PC-9 (cell line): ENCODE data around the gene TRANK1. TPM values are rescaled to one million over a fixed set of nuclear protein-coding genes. Genes with fewer than 3 reads are reported as not detected.
"Not testable (repeated sequence)": the region's sequence is repeated elsewhere in the genome, so short reads cannot be mapped to it uniquely, and the experiment has no call there.

Experiments used
- BruUV-seq: library from RNA; stranded (reverse); fragments of 400-500 nt; replicated peaks from 2 replicates; lab custom pipeline; 2021; lab: Mats Ljungman, UMichigan
- CTCF ChIA-PET: fragments of 300-600 bp; sonication (Branson Sonifier 250); formaldehyde crosslinking; loops from one replicate; lab custom pipeline; 2022; ENCODE audit warnings: antibody characterized with exemption; lab: Charles Lee
- POLR2A ChIA-PET: fragments of 300-600 bp; sonication (Branson Sonifier 250); formaldehyde crosslinking; loops from one replicate; lab custom pipeline; 2022; ENCODE audit warnings: antibody characterized with exemption; ENCODE audit not compliant: unreplicated experiment; lab: Charles Lee
- DNase-seq, 2 experiments: peaks; one replicate each; pipeline versions ENCODE4 v3.0.0 to v3.0.0-alpha.2; 2015 to 2022; ENCODE audit warnings: mixed read lengths in 1 of 2
- H2AFZ ChIP-seq: fragments of 200-600 bp; sonication (generic); 2 replicates; pipeline ENCODE4 v1.8.1; 2017; ENCODE audit warnings: antibody characterized with exemption
- H3F3A ChIP-seq: fragments of 200-600 bp; sonication (generic); 2 replicates; pipeline ENCODE4 v1.8.1; 2017; ENCODE audit warnings: antibody characterized with exemption, mild to moderate bottlenecking, low read depth; ENCODE audit not compliant: insufficient read depth
- H3K27ac ChIP-seq: fragments of 200-600 bp; sonication (generic); 2 replicates; pipeline ENCODE4 v1.6.1; 2016; ENCODE audit warnings: mixed run types
- H3K27me3 ChIP-seq: fragments of 200-600 bp; sonication (generic); 2 replicates; pipeline ENCODE4 v1.6.1; 2016; ENCODE audit warnings: low read depth, mixed run types; ENCODE audit not compliant: insufficient read depth
- H3K36me3 ChIP-seq: fragments of 200-600 bp; sonication (generic); 2 replicates; pipeline ENCODE4 v1.6.1; 2016; ENCODE audit warnings: low read depth, mixed run types
- H3K4me1 ChIP-seq: fragments of 200-600 bp; sonication (generic); replicated peaks from 2 replicates; pipeline ENCODE4 v1.6.1; 2016; ENCODE audit warnings: mixed run types; ENCODE audit not compliant: insufficient read depth
- H3K4me2 ChIP-seq: fragments of 200-600 bp; sonication (generic); 2 replicates; pipeline ENCODE4 v1.6.1; 2017; ENCODE audit warnings: mixed run types
- H3K4me3 ChIP-seq: fragments of 200-600 bp; sonication (generic); 2 replicates; pipeline ENCODE4 v1.6.1; 2016; ENCODE audit warnings: mixed run types
- H3K79me2 ChIP-seq: fragments of 200-600 bp; sonication (generic); 2 replicates; pipeline ENCODE4 v1.6.1; 2017; ENCODE audit warnings: low read depth, mixed run types
- H3K9me2 ChIP-seq: fragments of 200-600 bp; sonication (generic); 2 replicates; pipeline ENCODE4 v1.8.1; 2017; ENCODE audit warnings: mild to moderate bottlenecking; ENCODE audit not compliant: insufficient read depth
- H3K9me3 ChIP-seq: fragments of 200-600 bp; sonication (generic); 2 replicates; pipeline ENCODE4 v1.8.1; 2016; ENCODE audit warnings: low read depth; ENCODE audit not compliant: insufficient read depth
- H4K20me1 ChIP-seq: fragments of 200-600 bp; sonication (generic); 2 replicates; pipeline ENCODE4 v1.8.1; 2017; ENCODE audit not compliant: insufficient read depth
- CTCF ChIP-seq: fragments of 200-600 bp; sonication (generic); conservative IDR thresholded peaks from 2 replicates; pipeline ENCODE4 v1.6.1; 2017; ENCODE audit warnings: mixed run types, antibody characterized with exemption, mild to moderate bottlenecking, moderate library complexity
- EZH2 ChIP-seq: fragments of 200-600 bp; sonication (generic); IDR thresholded peaks from 2 replicates; pipeline ENCODE4 v1.8.0; 2017; ENCODE audit warnings: antibody characterized with exemption, low read depth
- intact Hi-C: fragments of 100-400 bp; cut with micrococcal nuclease; formaldehyde crosslinking; loops from one replicate; pipeline ENCODE4 v1.10.0; 2022; ENCODE audit not compliant: unreplicated experiment
- total RNA-seq: library from RNA; stranded (reverse); gene quantifications from 2 replicates; pipeline ENCODE4 v1.2.3, GENCODE V29; 2021

Gene TRANK1
- total RNA-seq, 1 experiment from 2014 or later: 12.1 TPM

GRCh38 chr3:36954452-36955134 lies 9.7 kb upstream of the TRANK1 start:
- intact Hi-C loops: loop anchor here (10.0 kb wide), 1 partner anchor 990 kb away; no protein-coding TSS in a partner anchor
- Histone ChIP-seq H3K4me1 (no peaks in the 10 kb centered on the region), H3F3A (no peaks in the 10 kb centered on the region), H4K20me1 (no peaks in the 10 kb centered on the region), H3K9me2 (no peaks in the 10 kb centered on the region), H3K36me3 (no peaks in the 10 kb centered on the region), H3K4me3 (no peak overlapping the region), H3K79me2 (no peaks in the 10 kb centered on the region), H3K27ac (no peak overlapping the region), H3K27me3 (no peaks in the 10 kb centered on the region), H3K9me3 (no peaks in the 10 kb centered on the region), H3K4me2 (no peak overlapping the region), H2AFZ (no peak overlapping the region)
- ChIA-PET CTCF (interaction anchor here (0.6 kb wide), 1 partner anchor 37 kb away, joined by 6 read pairs; no protein-coding TSS in a partner anchor), POLR2A (interaction anchor here (0.6 kb wide), 1 partner anchor 518 kb away, joined by 4 read pairs; no protein-coding TSS in a partner anchor)
- no peak for DNase-seq
- BruUV-seq: no TSS peak
- no peak for TF ChIP-seq EZH2
- TF ChIP-seq CTCF: no peak

- H3K9me3 ChIP-seq, POLR2A ChIA-PET, H3K4me2 ChIP-seq, H3K4me1 ChIP-seq, CTCF ChIA-PET, H3F3A ChIP-seq, intact Hi-C loops, H3K27ac ChIP-seq, H2AFZ ChIP-seq, H4K20me1 ChIP-seq, DNase-seq, H3K9me2 ChIP-seq, H3K36me3 ChIP-seq, H3K79me2 ChIP-seq, BruUV-seq, H3K4me3 ChIP-seq: not testable (repeated sequence)
- H3K27me3 ChIP-seq: peaks cover 16% of the 10 kb centered on the region
These were observed 3.0 kb upstream of the TRANK1 start for GRCh38 chr3:36947814-36948213.

- H3K9me2 ChIP-seq: no peaks in the 10 kb centered on the region
- H3K4me2 ChIP-seq: no peak overlapping the region
- ChIA-PET CTCF (interaction anchor here (0.6 kb wide), 1 partner anchor 43 kb away, joined by 3 read pairs; no protein-coding TSS in a partner anchor), POLR2A (no interaction called here)
- BruUV-seq: no TSS peak
- no peak overlapping the region for H3K27ac ChIP-seq
- no peak for DNase-seq
- no peaks in the 10 kb centered on the region for H3F3A ChIP-seq
- no peaks in the 10 kb centered on the region for H4K20me1 ChIP-seq
- H3K27me3 ChIP-seq: peaks cover 20% of the 10 kb centered on the region
- H3K4me1 ChIP-seq: no peaks in the 10 kb centered on the region
- no peaks in the 10 kb centered on the region for H3K9me3 ChIP-seq
- TF ChIP-seq EZH2 (no peak), CTCF (no peak)
- intact Hi-C loops: no loop called here
- no peaks in the 10 kb centered on the region for H3K79me2 ChIP-seq
- no peaks in the 10 kb centered on the region for H3K36me3 ChIP-seq
- no peak overlapping the region for H2AFZ ChIP-seq
- no peak overlapping the region for H3K4me3 ChIP-seq
These were observed 603 bp upstream of the TRANK1 start for GRCh38 chr3:36945333-36945980.
